Astrocyte (in vitro differentiated cells and primary cell): ENCODE data around the gene ANK3. TPM values are rescaled to one million over a fixed set of nuclear protein-coding genes. Genes with fewer than 3 reads are reported as not detected.
"Not testable (repeated sequence)": the region's sequence is repeated elsewhere in the genome, so short reads cannot be mapped to it uniquely, and the experiment has no call there.

Source experiments
- DNase-seq: peaks from one replicate; pipeline ENCODE4 v3.0.0-alpha.2; 2010; ENCODE audit warnings: low read depth
- FAIRE-seq: peaks from 2 replicates; lab custom pipeline; 2011; peaks lifted over from hg19 to GRCh38; lab: Jason Lieb, UNC
- H2AFZ ChIP-seq: 2 replicates; pipeline ENCODE4 v1.6.0; 2012; ENCODE audit warnings: low read depth, low read length, inconsistent platforms
- H3K27ac ChIP-seq: 2 replicates; pipeline ENCODE4 v1.5.1; 2011; ENCODE audit warnings: low read depth, low read length, inconsistent platforms
- H3K27me3 ChIP-seq: 2 replicates; pipeline ENCODE4 v1.6.0; 2011; ENCODE audit warnings: low read length, inconsistent platforms; ENCODE audit not compliant: insufficient read depth
- H3K36me3 ChIP-seq: 2 replicates; pipeline ENCODE4 v1.5.1; 2011; ENCODE audit warnings: low read length, inconsistent platforms; ENCODE audit not compliant: insufficient read depth
- H3K4me1 ChIP-seq: 2 replicates; pipeline ENCODE4 v1.5.1; 2011; ENCODE audit warnings: low read length, inconsistent platforms; ENCODE audit not compliant: insufficient read depth
- H3K4me2 ChIP-seq: 2 replicates; pipeline ENCODE4 v1.6.0; 2012; ENCODE audit warnings: low read length, inconsistent platforms
- H3K4me3 ChIP-seq: 2 replicates; pipeline ENCODE4 v1.5.1; 2011; ENCODE audit warnings: low read depth, mild to moderate bottlenecking, low read length, inconsistent platforms; ENCODE audit not compliant: insufficient read depth
- H3K79me2 ChIP-seq: 2 replicates; pipeline ENCODE4 v1.6.0; 2012; ENCODE audit warnings: mild to moderate bottlenecking, low read length, inconsistent platforms; ENCODE audit not compliant: insufficient read depth
- H3K9ac ChIP-seq: 2 replicates; pipeline ENCODE4 v1.6.0; 2012; ENCODE audit warnings: mild to moderate bottlenecking, low read length, inconsistent platforms
- H3K9me3 ChIP-seq: 2 replicates; pipeline ENCODE4 v1.5.1; 2012; ENCODE audit warnings: low read depth, mild to moderate bottlenecking, low read length, inconsistent platforms; ENCODE audit not compliant: insufficient read depth
- H4K20me1 ChIP-seq: 2 replicates; pipeline ENCODE4 v1.6.0; 2012; ENCODE audit warnings: low read length, inconsistent platforms; ENCODE audit not compliant: insufficient read depth
- H3K27ac Mint-ChIP-seq: one replicate; pipeline ENCODE4 v1.8.0; 2021; ENCODE audit warnings: mild to moderate bottlenecking, mixed read lengths; ENCODE audit not compliant: unreplicated experiment
- H3K27me3 Mint-ChIP-seq: one replicate; pipeline ENCODE4 v1.8.0; 2021; ENCODE audit warnings: low read depth, mixed read lengths; ENCODE audit not compliant: unreplicated experiment
- H3K36me3 Mint-ChIP-seq: one replicate; pipeline ENCODE4 v1.8.0; 2021; ENCODE audit warnings: low read depth, mixed read lengths; ENCODE audit not compliant: unreplicated experiment
- H3K4me1 Mint-ChIP-seq: one replicate; pipeline ENCODE4 v1.8.0; 2021; ENCODE audit warnings: low read depth, mixed read lengths; ENCODE audit not compliant: unreplicated experiment
- H3K4me3 Mint-ChIP-seq: one replicate; pipeline ENCODE4 v1.8.0; 2021; ENCODE audit warnings: mild to moderate bottlenecking, moderate library complexity, mixed read lengths; ENCODE audit not compliant: unreplicated experiment
- H3K9me3 Mint-ChIP-seq: one replicate; pipeline ENCODE4 v1.8.0; 2021; ENCODE audit warnings: mild to moderate bottlenecking, mixed read lengths; ENCODE audit not compliant: unreplicated experiment
- EZH2 ChIP-seq: IDR thresholded peaks from 2 replicates; pipeline ENCODE4 v1.6.1; 2012; ENCODE audit warnings: mild to moderate bottlenecking, low read length, inconsistent platforms; ENCODE audit not compliant: insufficient read depth
- total RNA-seq: library from RNA; stranded (reverse); gene quantifications from 2 replicates; pipeline ENCODE4 v1.2.1, GENCODE V29; 2021
- TF ChIP-seq, protein P1 (sequence below): IDR thresholded peaks from 2 replicates; pipeline ENCODE4 v1.5.1; 2011; ENCODE audit warnings: low read depth, mild to moderate bottlenecking, inconsistent platforms, low read length, moderate library complexity; ENCODE audit not compliant: insufficient read depth

The ANK3 gene
- total RNA-seq, 1 donor from 2014 or later = 21.1 TPM

DNA sequence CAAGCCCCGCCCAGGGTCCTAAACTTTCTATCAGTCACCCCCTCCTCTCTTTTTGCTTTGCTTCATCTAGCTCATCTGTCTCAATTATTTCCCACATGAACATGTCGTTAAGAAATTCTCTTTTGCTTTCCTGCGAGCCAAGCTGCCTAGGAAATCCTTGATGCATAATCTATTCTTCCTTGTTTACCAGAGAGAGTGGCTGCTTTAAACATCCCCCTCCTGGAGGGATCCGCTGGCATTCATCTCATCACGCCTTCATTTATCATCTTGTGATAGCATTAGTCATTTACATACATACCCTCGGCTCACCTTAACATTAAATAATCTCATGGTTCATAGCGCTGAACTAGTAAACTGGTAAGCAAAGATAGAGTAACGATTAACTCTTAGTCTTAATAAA is 96.7 kb downstream of the ANK3 start:
- Mint-ChIP-seq H3K4me3 (no peak overlapping the region), H3K27ac (no peak overlapping the region), H3K36me3 (no peaks in the 10 kb centered on the region), H3K4me1 (peaks cover 4% of the 10 kb centered on the region), H3K27me3 (peaks cover 3% of the 10 kb centered on the region), H3K9me3 (no peaks in the 10 kb centered on the region)
- DNase-seq (no peak), FAIRE-seq (no peak)
- H4K20me1 ChIP-seq = no peaks in the 10 kb centered on the region
- no peaks in the 10 kb centered on the region for H3K27me3 ChIP-seq
- H3K79me2 ChIP-seq = no peaks in the 10 kb centered on the region
- no peak overlapping the region for H3K9ac ChIP-seq
- H3K36me3 ChIP-seq = no peaks in the 10 kb centered on the region
- H2AFZ ChIP-seq = no peak overlapping the region
- no peak overlapping the region for H3K27ac ChIP-seq
- H3K4me3 ChIP-seq = no peak overlapping the region
- H3K4me1 ChIP-seq = peaks cover 5% of the 10 kb centered on the region
- TF ChIP-seq, protein P1, sequence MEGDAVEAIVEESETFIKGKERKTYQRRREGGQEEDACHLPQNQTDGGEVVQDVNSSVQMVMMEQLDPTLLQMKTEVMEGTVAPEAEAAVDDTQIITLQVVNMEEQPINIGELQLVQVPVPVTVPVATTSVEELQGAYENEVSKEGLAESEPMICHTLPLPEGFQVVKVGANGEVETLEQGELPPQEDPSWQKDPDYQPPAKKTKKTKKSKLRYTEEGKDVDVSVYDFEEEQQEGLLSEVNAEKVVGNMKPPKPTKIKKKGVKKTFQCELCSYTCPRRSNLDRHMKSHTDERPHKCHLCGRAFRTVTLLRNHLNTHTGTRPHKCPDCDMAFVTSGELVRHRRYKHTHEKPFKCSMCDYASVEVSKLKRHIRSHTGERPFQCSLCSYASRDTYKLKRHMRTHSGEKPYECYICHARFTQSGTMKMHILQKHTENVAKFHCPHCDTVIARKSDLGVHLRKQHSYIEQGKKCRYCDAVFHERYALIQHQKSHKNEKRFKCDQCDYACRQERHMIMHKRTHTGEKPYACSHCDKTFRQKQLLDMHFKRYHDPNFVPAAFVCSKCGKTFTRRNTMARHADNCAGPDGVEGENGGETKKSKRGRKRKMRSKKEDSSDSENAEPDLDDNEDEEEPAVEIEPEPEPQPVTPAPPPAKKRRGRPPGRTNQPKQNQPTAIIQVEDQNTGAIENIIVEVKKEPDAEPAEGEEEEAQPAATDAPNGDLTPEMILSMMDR = no peak
- TF ChIP-seq EZH2 = no peak
- H3K4me2 ChIP-seq = no peak overlapping the region
- H3K9me3 ChIP-seq = no peaks in the 10 kb centered on the region

DNA sequence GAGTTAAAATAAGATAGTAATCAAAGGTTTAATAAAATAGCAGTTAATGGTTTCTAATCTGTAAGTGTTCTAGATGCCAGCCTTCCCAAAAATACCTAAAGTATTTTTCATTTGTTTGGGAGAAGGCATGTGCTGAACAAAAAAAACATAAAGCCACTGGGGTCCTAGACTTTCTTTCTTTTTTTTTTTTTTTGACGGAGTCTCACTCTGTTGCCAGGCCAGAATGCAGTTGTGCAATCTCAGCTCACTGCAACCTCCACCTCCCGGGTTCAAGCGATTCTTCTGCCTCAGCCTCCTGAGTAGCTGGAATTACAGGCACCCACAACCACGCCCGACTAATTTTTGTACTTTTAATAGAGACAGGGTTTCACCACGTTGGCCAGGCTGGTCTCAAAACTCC is 97.1 kb downstream of the ANK3 start:
- H3K4me3 Mint-ChIP-seq, DNase-seq, H3K9me3 ChIP-seq, H3K36me3 Mint-ChIP-seq, H4K20me1 ChIP-seq, H3K4me3 ChIP-seq, H3K4me2 ChIP-seq, H3K27me3 Mint-ChIP-seq, H3K27ac Mint-ChIP-seq, H3K4me1 ChIP-seq, H3K9ac ChIP-seq, H3K36me3 ChIP-seq, H3K4me1 Mint-ChIP-seq, H3K27me3 ChIP-seq, H3K27ac ChIP-seq, H3K79me2 ChIP-seq, FAIRE-seq, H2AFZ ChIP-seq, H3K9me3 Mint-ChIP-seq: not testable (repeated sequence)

DNA sequence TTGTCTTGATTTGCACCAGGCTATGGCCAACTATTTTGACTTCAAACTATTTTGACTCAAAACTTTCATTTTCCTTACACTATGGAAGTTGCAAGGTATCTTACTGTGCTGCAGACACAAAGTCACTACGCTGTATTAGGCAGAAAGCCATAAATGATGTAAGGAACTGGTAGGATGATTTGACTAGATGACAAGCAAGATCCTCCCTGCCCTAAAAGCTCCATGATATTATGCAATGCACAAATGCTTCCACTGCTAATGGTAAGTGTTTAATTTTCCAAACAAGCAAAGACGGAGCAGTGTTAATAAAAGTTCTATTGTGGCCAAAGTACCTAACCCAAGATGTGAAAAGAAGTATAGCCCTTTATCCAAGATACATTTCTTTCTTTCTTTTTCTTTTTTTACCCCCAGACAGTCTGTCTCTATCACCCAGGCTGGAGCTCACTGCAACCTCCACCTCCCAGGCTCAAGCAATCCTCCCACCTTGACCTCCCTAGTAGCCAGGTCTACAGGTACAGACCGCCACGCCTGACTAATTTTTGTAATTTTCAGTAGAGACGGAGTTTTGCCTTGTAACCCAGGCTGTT is 98.2 kb downstream of the ANK3 start:
- H3K36me3 ChIP-seq = no peaks in the 10 kb centered on the region
- Mint-ChIP-seq H3K4me1 (peaks cover 13% of the 10 kb centered on the region), H3K36me3 (no peaks in the 10 kb centered on the region), H3K9me3 (no peaks in the 10 kb centered on the region), H3K27me3 (peaks cover 3% of the 10 kb centered on the region), H3K4me3 (no peak overlapping the region), H3K27ac (no peak overlapping the region)
- no peaks in the 10 kb centered on the region for H3K27me3 ChIP-seq
- H3K27ac ChIP-seq = no peak overlapping the region
- no peaks in the 10 kb centered on the region for H4K20me1 ChIP-seq
- no peak overlapping the region for H3K4me2 ChIP-seq
- H3K9me3 ChIP-seq = no peaks in the 10 kb centered on the region
- no peak overlapping the region for H3K4me3 ChIP-seq
- no peak overlapping the region for H3K9ac ChIP-seq
- no peak for DNase-seq
- no peak for FAIRE-seq
- H3K4me1 ChIP-seq = peaks cover 5% of the 10 kb centered on the region
- TF ChIP-seq, protein P1 = no peak
- no peak overlapping the region for H2AFZ ChIP-seq
- no peaks in the 10 kb centered on the region for H3K79me2 ChIP-seq
